ENCODE results near the gene BOD1L1. TPM values are rescaled to one million over a fixed set of nuclear protein-coding genes. Genes with fewer than 3 reads are reported as not detected.
A peak's percentile ranks its signal among the peaks of the same experiment; 100 is the strongest.

Gene BOD1L1
- total RNA-seq, 1 donor, result 27.5 TPM

- peaks cover 9% of the 10 kb centered on the region for H3K9me3 ChIP-seq (ENCODE audit: low read depth, low read length)
- H3K27ac ChIP-seq (ENCODE audit: low read depth, low read length), result no peak overlapping the region
- H3K4me1 ChIP-seq (ENCODE audit: insufficient read depth, low read length), result no peaks in the 10 kb centered on the region
- H3K36me3 ChIP-seq (ENCODE audit: insufficient read depth, low read length), result no peaks in the 10 kb centered on the region
- peak; percentile 71 for DNase-seq (ENCODE audit: insufficient read length, low spot score, missing footprints)
- no peaks in the 10 kb centered on the region for H3K79me2 ChIP-seq (ENCODE audit: insufficient read depth, low read length)
- no peaks in the 10 kb centered on the region for H4K20me1 ChIP-seq (ENCODE audit: insufficient read depth, low read length)
- peaks cover 27% of the 10 kb centered on the region for H3K27me3 ChIP-seq (ENCODE audit: insufficient read depth, low read length)
- no peak overlapping the region for H2AFZ ChIP-seq (ENCODE audit: low read length)
- TF ChIP-seq, protein P1, sequence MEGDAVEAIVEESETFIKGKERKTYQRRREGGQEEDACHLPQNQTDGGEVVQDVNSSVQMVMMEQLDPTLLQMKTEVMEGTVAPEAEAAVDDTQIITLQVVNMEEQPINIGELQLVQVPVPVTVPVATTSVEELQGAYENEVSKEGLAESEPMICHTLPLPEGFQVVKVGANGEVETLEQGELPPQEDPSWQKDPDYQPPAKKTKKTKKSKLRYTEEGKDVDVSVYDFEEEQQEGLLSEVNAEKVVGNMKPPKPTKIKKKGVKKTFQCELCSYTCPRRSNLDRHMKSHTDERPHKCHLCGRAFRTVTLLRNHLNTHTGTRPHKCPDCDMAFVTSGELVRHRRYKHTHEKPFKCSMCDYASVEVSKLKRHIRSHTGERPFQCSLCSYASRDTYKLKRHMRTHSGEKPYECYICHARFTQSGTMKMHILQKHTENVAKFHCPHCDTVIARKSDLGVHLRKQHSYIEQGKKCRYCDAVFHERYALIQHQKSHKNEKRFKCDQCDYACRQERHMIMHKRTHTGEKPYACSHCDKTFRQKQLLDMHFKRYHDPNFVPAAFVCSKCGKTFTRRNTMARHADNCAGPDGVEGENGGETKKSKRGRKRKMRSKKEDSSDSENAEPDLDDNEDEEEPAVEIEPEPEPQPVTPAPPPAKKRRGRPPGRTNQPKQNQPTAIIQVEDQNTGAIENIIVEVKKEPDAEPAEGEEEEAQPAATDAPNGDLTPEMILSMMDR (IDR thresholded peaks at IDR 0.05; ENCODE audit: extremely low read depth, low read depth, low read length), result no peak
- H3K4me3 ChIP-seq (ENCODE audit: insufficient read depth, low read length), result no peak overlapping the region
- H3K4me2 ChIP-seq (ENCODE audit: insufficient read depth, low read length), result no peak overlapping the region
Measured at GRCh38 chr4:13522282-13523104, 105.0 kb downstream of the BOD1L1 start.

DNA sequence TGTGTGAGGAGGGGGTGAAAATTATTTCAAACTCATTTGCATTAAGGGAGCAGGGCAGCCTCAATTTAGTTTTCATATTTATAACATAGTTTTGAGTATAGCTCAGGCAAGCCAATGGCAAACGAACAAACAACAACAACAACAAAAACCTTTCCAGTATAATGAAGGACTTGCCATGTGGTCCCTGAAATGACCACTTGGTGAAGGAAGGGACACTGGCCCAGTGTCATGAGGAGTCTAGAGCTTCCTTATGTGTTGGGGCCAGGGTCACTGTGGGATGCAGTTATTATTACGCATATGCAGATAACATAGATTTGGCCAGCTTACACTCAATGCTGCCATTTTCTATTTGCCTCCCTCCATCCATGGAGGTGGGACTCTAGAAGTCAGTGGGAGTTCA is 106.5 kb downstream of the BOD1L1 start:
- TF ChIP-seq, protein P1 (IDR thresholded peaks at IDR 0.05; ENCODE audit: extremely low read depth, low read depth, low read length), result no peak
- Histone ChIP-seq H2AFZ (ENCODE audit: low read length) (no peak overlapping the region), H3K9me3 (ENCODE audit: low read depth, low read length) (peaks cover 9% of the 10 kb centered on the region), H3K36me3 (ENCODE audit: insufficient read depth, low read length) (no peaks in the 10 kb centered on the region), H3K27ac (ENCODE audit: low read depth, low read length) (no peak overlapping the region), H3K27me3 (ENCODE audit: insufficient read depth, low read length) (peaks cover 23% of the 10 kb centered on the region), H3K4me2 (ENCODE audit: insufficient read depth, low read length) (no peak overlapping the region), H4K20me1 (ENCODE audit: insufficient read depth, low read length) (no peaks in the 10 kb centered on the region), H3K4me3 (ENCODE audit: insufficient read depth, low read length) (no peak overlapping the region), H3K79me2 (ENCODE audit: insufficient read depth, low read length) (no peaks in the 10 kb centered on the region), H3K4me1 (ENCODE audit: insufficient read depth, low read length) (no peaks in the 10 kb centered on the region)
- no peak for DNase-seq (ENCODE audit: insufficient read length, low spot score, missing footprints)

Small RNA genes within 50 kb of the gene (small RNA-seq; reads per million reads assigned to genes)
- 0.22 reads per million for gene MIR5091

Other genes with a start within 250 kb of the BOD1L1 start
- 12.3 and 13.3 TPM in 2 replicates for gene RAB28, start 143.4 kb downstream of the BOD1L1 start, total RNA-seq
- gene NKX3-2, start 83.2 kb downstream of the BOD1L1 start, total RNA-seq, result 0.72 and 1.2 TPM in 2 replicates